ENCODE measurements around the gene SPATA19.

- no peak for TF ChIP-seq CTCF (IDR thresholded peaks at IDR 0.05)
- no peak for TF ChIP-seq POLR2A (IDR thresholded peaks at IDR 0.05)
Measured at GRCh38 chr11:133828871-133829270, 16.4 kb downstream of the SPATA19 start.

All from Peyer's patch (tissue), 4 donors.